GM18861 (cell line): ENCODE results near the gene SLC49A4.

Experiments
- ATAC-seq: cut with Tn5 transposase; IDR thresholded peaks from one replicate; pipeline ENCODE4 v1.9.1; 2021; ENCODE audit not compliant: unreplicated experiment

Gene SLC49A4

GRCh38 chr3:122928396-122929187 is 133.7 kb downstream of the SLC49A4 start:
- ATAC-seq = no peak

- ATAC-seq = no peak
These were observed 134.6 kb downstream of the SLC49A4 start for GRCh38 chr3:122929188-122930062.

DNA sequence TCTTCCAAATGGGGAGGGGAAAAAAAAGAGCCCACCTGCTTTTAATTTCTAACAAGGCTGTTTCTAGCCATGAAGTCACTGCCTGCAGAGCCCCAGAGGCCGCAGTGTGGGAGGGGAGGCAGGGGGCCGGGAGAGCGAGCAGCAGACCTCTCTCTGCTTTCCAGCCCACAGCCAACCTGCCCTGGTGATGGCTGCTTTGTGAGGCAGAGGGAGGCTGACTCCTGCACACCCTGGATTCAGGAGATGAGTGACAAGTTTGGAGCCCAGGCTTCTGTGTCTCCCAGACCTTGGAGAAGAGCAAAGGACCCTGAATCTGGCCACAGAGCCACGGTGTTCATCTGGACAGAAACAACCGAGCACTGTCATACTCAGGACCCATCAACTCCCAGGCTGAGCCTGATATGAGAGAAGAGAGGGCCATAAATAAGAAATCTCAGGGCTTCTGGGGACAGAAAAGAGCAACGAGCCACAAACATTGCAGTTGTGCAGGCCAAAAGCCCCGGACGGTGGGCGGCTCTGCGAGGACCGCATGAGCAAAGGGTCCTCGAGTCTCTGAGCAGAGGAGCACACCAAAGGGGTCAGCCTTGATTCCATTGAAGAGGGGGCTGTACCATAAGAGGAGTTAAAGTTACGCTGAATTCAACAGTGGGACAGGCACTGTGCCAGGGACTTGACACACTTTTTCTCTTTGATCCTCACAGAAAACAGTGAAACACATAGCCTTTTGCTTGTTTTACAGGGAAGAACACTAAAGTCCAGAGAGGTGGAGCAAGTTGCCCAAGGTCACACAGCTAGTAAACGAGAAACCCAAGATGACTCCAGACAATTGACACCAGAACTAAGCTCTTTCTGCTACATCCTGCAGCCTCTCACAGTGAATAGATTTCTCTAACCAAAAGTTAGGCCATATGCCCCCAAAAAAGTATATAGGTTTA is 135.5 kb downstream of the SLC49A4 start:
- ATAC-seq = no peak
